ENCODE measurements around the gene CAMK2B. TPM values are rescaled to one million over a fixed set of nuclear protein-coding genes. Genes with fewer than 3 reads are reported as not detected.
A peak's percentile ranks its signal among the peaks of the same experiment; 100 is the strongest.

Gene CAMK2B
- total and polyA plus RNA-seq, 2 experiments from 2014 or later, result not detected

- peak overlapping the region; percentile 22; the same call in 1 of the 2 replicates for H3K27ac Mint-ChIP-seq
- no peak for DNase-seq (ENCODE audit: low spot score)
Observed at GRCh38 chr7:44212018-44212417, 113.4 kb downstream of the CAMK2B start.

More at GRCh38 chr7:44212018-44212417, 113.4 kb downstream of the CAMK2B start:
- Mint-ChIP-seq H3K4me3 (no peak overlapping the region), H3K27me3 (ENCODE audit: insufficient read depth, low read depth, poor library complexity) (no peaks in the 10 kb centered on the region), H3K9me3 (no peaks in the 10 kb centered on the region), H3K4me1 (peaks cover 22% of the 10 kb centered on the region), H3K36me3 (ENCODE audit: low read depth) (peaks cover 50% of the 10 kb centered on the region)
- no peak overlapping the region for H3K27ac ChIP-seq (ENCODE audit: low read depth)
- no peaks in the 10 kb centered on the region for H3K9me2 ChIP-seq (ENCODE audit: insufficient read depth)
- H3K4me1 ChIP-seq (ENCODE audit: insufficient read depth), result peaks cover 7% of the 10 kb centered on the region
- H4K20me1 ChIP-seq (replicated peaks; ENCODE audit: insufficient read depth), result peaks cover 11% of the 10 kb centered on the region; the same call in 1 of the 2 replicates
- H3K4me2 ChIP-seq, result no peak overlapping the region
- no peaks in the 10 kb centered on the region for H3K27me3 ChIP-seq (ENCODE audit: insufficient read depth)
- no peaks in the 10 kb centered on the region for H3K79me2 ChIP-seq (replicated peaks; ENCODE audit: insufficient read depth)
- H3F3A ChIP-seq (replicated peaks; ENCODE audit: low read depth), result no peaks in the 10 kb centered on the region
- H3K4me3 ChIP-seq, result no peak overlapping the region
- no peak for ATAC-seq
- TF ChIP-seq ZNF462 (CRISPR knock-in tag; IDR thresholded peaks at IDR 0.05), result no peak
- TF ChIP-seq EZH2 (IDR thresholded peaks at IDR 0.05; ENCODE audit: low read depth, unreplicated experiment), result no peak
- TF ChIP-seq CREB1 (CRISPR knock-in tag; IDR thresholded peaks at IDR 0.05; ENCODE audit: low read depth), result no peak
- TF ChIP-seq, protein P1, sequence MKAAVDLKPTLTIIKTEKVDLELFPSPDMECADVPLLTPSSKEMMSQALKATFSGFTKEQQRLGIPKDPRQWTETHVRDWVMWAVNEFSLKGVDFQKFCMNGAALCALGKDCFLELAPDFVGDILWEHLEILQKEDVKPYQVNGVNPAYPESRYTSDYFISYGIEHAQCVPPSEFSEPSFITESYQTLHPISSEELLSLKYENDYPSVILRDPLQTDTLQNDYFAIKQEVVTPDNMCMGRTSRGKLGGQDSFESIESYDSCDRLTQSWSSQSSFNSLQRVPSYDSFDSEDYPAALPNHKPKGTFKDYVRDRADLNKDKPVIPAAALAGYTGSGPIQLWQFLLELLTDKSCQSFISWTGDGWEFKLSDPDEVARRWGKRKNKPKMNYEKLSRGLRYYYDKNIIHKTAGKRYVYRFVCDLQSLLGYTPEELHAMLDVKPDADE (IDR thresholded peaks at IDR 0.05), result no peak
- TF ChIP-seq ZNF331 (CRISPR knock-in tag; IDR thresholded peaks at IDR 0.05; ENCODE audit: low read depth), result no peak
- H2AFZ ChIP-seq, result no peak overlapping the region
- H3K36me3 ChIP-seq (ENCODE audit: insufficient read depth), result peaks cover 29% of the 10 kb centered on the region

All from GM23338 (cell line).